Transverse colon (tissue), 4 donors: ENCODE results near the gene TPRX2.

Source experiments
- CTCF ChIP-seq, 5 experiments: fragments of 200-600 bp in 3 of 5; fragments of 450-650 bp in 2 of 5; sonication (generic) in 3 of 5; IDR thresholded peaks; 1 replicate in 2 of 5; 2 replicates in 3 of 5; pipeline ENCODE4 v1.5.1; 2016 to 2017; ENCODE audit warnings: antibody characterized with exemption in 5 of 5, inconsistent platforms in 3 of 5, mild to moderate bottlenecking in 2 of 5, moderate library complexity in 1 of 5
- EP300 ChIP-seq: sonication (generic); formaldehyde crosslinking; IDR thresholded peaks from one replicate; pipeline ENCODE4 v1.6.1; 2017; ENCODE audit warnings: antibody characterized with exemption, low read depth
- POLR2A ChIP-seq: fragments of 450-650 bp; IDR thresholded peaks from one replicate; pipeline ENCODE4 v1.6.1; 2016; ENCODE audit warnings: antibody characterized with exemption, mild to moderate bottlenecking, moderate library complexity
- POLR2AphosphoS5 ChIP-seq, 3 donors: sonication (generic); formaldehyde crosslinking; IDR thresholded peaks; one replicate each; pipeline ENCODE4 v1.6.1; 2016; ENCODE audit warnings: antibody characterized with exemption in 3 of 3

GRCh38 chr19:47890865-47891621 lies 32.0 kb downstream of the TPRX2 start:
- TF ChIP-seq CTCF (IDR thresholded peaks at IDR 0.05) = no peak
- no peak for TF ChIP-seq POLR2A
- no peak for TF ChIP-seq POLR2AphosphoS5 (IDR thresholded peaks at IDR 0.05)
- TF ChIP-seq EP300 = no peak
